HG02571 (cell line): Measurements from ENCODE around the gene NEDD4L.

ENCODE experiments used
- ATAC-seq: cut with Tn5 transposase; IDR thresholded peaks from one replicate; pipeline ENCODE4 v1.9.1; 2021; ENCODE audit warnings: mild to moderate bottlenecking, moderate library complexity; ENCODE audit not compliant: unreplicated experiment

Gene NEDD4L

DNA sequence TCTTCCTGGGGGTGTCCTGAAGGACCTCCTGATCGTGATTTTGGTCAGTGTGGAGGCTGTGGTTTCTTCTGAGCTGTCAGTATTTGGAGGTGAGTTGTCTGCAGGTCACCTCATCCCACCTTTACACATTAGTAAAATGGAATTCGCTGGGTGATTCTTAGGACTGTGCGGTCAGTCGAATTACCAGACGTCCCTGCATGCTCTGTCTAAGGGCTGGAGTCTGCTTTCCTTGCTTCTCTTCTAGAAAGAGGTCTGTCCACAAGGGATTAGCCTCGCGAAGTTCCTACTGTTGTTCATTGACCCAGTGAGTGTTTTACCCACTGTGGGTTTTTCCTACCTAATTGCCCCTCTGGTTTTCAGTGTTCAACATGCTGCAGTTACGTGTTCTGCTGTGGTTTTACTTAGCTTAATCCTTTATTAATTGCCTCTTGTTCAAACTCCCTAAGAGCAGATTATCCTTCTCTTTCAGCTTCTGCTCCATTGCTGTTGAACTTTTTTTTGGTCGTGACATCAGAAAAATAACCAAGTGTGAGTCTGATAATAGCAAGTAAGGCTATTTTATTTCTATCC is 183.4 kb downstream of the NEDD4L start:
- no peak for ATAC-seq

DNA sequence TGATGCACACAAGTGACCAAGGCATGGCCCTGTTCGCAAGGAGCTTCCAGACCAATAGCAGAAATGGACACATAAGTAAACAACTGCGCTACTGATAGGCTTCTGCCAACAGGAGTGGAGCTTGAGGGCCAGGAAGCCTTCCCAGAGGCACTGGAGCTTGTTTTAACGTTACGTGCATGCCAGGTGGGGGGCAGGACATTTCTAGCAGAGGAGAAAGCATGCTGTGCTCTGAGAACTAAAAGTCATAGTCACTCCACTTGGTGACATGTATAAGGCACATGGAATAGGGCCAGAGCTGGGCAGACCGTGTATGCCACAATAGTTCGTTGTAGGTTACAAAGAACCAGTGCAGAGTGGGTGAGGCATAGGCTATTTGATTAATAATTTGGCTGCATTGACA is 184.2 kb downstream of the NEDD4L start:
- no peak for ATAC-seq

DNA sequence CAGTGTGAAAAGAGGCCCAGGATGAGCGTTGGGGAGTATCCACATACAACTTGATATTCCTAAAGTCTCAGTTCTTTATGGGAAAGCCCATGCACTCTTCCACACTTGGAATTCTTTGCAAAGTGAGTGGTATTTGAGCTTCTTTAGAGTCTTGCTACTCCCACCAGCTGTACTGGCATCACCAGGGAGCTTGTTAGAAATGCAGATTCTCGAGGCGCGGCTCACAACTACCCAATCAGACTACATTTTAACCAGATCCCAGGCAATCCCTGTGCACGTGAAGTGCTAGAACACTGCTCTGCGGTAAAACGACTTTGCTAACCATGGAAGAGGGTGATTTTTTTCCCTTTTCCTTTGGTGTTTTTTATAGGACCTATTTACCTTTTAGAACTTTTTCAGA is 184.7 kb downstream of the NEDD4L start:
- ATAC-seq = no peak

DNA sequence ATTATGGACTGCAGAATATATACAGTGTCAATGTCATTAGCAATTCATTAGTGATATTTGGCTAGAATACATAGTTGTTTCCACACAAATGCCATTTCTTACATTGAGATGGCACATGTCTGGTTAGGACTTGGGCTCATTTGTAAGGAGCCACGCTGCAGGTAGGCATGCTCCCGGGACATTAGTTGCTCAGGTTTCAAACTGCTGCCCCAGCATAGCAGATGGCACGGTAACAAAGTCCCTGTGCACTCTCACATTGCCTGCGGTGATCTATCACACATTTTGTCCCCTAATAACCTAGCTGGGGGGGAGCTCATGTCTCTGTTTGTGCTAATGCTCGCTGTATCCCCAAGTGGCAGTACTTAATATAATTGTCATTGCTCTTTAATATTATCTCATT is 185.1 kb downstream of the NEDD4L start:
- ATAC-seq = no peak

DNA sequence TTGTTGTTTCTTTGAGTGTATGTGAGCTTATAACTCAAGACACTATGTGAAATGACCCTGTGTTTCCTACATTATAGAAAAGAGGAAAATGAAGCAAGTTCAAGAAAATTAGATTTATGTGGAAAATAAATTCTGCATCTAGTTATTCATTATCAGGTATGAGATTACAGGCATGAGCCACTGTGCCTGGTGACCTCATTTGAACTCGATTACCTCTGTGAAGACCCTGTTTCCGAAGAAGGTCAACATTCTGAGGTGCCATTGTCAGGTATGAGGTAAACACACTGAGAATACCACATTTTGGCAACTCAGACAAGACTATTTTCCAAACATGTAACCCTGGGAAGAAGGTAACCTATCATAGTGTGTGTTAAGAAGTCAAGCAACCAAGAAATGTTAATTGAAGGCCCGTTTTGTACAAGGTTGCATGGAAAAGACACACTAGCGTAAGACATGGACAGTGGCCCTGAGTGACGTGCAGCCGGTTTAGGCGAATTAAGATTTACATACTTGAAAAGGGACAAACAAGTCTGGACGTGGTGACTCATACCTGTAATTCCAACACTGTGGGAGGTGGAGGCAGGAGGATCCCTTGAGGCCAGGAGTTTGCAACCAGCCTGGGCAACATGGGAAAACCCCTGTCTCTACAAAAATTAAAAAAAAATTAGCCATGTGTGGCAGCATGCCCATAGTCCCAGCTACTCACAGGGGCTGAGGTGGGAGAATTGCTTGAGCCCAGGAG is 186.6 kb downstream of the NEDD4L start:
- no peak for ATAC-seq

DNA sequence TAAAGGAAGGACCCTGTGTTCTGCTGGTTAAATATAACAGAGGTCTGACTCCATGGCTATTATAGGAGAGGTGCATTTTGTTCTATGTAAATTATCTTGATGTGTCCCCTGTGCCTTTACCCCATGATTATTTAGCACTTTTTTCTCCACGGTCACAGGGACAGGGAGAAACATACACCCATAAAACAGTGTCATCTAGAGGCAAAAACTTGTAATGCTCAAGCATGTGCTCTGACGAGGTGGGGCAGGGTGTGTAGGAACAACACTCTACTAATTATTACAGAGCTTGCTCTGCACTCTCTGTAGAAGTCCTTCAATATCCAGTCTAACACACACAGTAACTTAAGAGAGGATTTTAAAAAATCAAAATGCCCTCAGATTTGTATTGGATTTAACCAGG is 187.9 kb downstream of the NEDD4L start:
- no peak for ATAC-seq

DNA sequence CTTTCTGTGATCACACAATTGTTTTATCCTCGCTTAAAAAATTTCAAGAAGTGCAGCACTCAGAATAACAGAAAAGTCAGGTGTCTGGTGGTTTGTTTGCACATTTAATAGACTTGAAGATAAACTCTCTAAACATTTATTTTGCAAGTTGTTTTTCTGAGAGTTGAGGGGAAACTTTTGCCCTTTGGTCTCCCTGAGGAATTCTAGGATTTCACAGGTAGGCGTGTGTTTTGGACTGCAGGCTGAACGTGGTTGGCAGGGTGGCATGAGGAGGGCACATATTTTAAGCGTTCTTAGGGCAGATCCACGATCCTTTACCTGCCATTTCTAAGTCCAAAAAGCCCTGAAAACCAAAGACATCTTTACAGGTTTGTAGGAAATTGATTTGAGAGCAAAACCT is 188.6 kb downstream of the NEDD4L start:
- ATAC-seq = no peak

DNA sequence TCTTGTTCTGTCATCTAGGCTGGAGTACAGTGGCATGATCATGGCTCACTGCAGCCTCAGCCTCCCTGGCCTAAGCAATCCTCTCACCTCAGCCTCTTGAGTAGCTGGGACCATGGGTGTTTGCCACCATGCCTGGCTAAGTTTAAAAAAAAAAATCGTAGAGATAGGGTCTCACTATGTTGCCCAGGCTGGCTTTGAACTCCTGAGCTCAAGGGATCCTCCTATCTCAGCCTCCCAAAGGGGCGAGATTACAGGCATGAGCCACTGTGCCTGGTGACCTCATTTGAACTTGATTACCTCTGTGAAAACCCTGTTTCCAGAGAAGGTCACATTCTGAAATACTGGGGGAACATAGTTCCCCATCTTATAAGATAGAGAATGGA is 190.3 kb downstream of the NEDD4L start:
- no peak for ATAC-seq

DNA sequence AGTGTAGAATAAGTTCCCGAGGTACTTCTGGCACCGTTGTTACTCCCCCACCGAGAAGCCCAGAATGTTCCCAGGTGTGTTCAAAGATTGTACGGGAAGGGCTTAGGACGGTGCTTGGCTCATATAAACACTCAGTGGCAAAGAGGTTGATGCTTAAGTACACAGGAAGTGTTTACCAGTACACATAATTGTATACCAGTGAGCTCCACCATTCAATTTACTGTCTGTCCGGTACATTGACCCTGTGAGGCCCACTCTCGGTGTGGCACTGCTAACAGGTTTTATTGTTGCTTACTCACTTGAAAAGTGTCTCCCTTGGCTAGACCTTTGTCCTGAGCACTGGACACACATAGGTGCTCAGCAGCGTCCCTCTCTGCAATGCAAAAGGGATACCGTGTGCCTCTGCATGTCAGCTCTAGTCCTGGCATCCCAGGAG is 191.0 kb downstream of the NEDD4L start:
- ATAC-seq = no peak

DNA sequence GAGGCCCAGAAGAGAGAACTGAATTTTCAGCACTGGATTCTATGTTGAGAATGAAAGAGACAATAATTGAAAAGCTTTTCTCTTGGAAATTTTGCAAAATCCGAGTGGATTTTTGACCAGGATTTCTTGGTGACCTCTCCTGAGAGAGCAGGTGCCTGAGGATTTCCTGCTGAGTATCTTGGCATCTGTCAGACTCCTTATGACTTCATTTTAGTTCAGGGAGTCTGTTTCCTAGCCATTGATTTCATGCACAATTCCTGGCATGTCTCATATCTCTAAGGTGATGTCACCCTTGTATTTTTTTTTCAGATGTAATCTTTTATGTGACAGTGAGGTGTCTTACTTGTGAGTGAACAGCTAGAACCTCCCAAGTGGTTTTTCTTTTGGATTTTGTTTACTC is 195.9 kb downstream of the NEDD4L start:
- ATAC-seq = no peak

DNA sequence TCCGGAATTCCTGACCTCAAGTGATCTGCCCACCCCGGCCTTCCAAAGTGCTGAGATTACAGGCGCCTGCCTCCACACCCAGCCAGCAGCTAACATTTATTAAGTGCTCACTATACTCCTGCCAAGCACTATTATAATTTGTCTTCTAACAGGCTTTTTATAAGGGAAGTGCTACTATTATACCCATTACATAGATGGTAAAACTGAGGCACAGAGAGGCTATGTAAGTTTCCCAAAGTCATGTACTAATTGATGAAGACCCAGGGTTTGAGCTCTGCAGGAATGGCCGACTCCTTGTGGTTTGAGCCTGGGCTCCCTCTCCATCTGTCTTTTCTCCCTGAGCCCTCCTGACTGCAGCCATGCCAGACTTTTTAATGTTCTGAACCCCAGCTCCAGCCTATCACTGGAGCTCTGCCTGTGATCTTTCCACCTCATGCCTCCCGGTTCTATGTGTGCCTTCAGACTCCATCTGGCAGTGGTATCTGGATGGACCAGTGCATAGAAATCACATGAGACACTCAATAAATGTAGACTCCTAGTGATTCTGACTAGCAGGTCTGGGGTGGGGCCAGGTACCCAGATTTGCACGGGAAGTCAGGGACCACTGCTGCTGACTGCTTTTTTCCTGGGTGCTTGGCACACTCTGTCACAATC is 197.1 kb downstream of the NEDD4L start:
- no peak for ATAC-seq

DNA sequence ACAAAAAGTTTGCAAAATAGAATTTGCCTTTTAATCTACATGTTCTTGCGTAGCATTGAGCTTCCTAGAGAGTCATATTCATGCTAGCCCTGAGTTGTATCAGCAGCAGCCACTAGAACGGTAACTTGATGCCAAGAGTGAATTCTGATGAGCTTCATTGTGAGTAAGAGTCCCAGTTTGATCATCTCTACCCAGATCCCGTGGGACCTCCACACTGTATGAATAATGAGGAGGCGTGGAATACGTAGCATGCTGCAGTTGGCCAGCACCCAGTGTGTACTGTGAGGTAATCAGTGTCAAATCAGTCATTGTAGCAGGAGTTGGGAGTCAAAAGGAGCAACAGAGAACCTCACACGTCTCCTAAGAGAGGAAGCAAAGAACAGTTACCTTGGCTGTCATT is 197.9 kb downstream of the NEDD4L start:
- ATAC-seq = no peak

DNA sequence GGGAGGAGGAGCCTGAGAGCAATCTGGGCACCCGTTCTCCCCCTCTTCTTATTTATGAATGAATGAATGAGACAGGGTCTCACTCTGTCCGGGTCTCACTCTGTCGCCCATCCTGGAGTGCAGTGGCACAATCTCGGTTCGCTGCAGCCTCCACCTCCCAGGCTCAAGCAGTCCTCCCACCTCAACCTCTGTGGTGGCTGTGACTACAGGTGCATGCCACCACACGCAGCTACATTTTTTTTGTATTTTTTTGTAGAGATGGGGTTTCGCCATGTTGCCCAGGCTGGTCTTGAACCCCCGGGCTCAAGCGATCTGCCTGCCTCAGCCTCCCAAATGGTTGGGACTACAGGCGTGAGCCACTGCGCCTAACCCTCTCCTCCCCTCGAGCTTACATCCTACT is 198.4 kb downstream of the NEDD4L start:
- ATAC-seq = no peak

DNA sequence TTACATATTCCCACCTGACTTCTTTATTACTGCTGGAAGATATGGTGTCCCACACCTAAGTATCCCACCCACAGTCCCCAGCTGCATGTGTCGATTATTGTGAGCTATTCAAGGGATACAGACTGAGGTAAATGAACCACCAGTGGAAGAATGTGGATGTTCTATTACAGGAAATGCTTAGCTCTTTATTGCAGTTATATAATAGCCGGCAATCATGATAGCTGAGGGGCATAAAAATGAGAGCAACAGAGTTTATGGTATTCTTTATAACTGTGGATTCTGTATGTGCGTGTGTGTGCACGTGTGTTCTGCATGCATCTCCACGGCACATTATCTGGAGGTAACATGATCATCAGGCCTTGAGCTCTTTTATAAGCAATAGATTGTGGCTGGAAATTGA is 198.9 kb downstream of the NEDD4L start:
- no peak for ATAC-seq

DNA sequence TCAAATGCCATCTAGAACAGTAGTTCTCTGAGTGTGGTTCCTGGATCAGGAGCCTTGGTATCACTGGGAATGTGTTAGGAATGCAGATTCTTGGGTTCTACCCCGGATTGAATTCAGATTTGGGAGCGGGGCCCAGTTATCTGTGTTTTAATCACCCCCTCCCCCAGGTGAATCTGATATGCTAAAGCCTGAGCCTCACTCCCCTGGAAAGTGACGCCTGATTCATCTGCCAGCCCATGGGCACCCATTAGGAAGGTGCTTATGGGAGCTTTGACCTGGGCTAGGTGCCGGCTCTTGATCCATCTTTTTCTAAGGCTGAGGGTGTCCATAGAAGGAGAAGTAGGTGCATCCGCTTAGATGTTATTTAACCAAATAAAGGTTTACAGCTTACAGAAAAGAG is 199.4 kb downstream of the NEDD4L start:
- no peak for ATAC-seq

DNA sequence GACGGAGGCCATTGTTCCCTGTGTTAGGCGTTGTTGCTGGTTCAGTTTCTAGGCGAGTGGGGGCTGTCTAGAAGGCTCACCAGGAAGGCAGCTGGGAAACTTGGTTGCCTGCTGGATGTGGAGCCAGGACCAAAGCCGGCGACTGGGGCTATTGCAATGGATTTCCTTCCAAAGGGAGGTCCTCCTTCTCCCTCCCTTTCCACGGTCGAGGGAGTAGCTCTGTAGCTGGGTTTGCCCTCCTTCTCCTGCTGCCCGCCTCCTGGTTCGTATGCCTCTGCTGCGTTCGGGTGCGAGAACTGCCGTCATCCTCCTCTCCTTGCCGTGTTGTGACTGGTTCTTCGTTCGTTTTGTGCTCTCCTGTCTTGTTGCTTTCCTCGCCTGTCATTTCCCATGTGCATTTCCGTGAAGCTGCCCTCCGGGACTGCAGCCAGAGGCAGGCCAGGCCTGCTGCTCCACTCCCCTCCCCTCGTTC is 203.4 kb downstream of the NEDD4L start:
- ATAC-seq = no peak

DNA sequence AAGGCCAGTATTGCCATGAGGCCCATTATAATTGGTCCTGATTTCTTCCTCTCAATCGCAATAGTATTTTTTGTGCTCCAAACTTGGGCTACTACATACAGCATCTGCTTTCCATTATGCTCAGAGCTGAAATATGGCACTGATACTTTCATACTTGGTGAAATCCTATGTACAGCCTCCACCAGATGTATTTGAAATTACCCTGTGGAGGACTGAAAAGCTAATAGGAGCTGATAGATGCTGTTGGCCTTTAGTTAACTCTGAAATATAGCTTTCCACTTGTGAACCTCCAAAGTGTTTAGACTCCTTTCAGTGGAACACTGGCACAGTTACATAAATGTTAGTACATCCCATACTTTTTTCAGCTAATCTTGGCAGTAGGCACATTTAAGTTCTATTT is 205.7 kb downstream of the NEDD4L start:
- ATAC-seq = no peak

DNA sequence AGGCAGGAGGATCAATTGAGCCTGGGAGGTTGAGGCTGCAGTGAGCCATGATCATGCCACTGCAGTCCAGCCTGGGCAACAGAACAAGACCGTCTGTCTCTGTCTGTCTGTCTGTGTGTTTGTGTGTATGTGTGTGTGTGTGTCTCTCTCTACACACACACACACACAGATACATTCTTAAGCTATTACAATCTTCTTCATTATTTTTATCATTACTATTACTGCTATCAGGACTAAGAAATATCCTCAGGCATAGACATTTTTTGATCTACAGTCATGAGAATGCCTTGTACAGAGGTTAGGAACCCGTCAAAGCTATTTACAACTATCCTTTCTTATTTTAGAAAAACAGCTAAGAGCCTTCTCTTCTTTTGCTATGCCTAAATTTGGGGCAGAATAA is 207.4 kb downstream of the NEDD4L start:
- ATAC-seq = no peak

DNA sequence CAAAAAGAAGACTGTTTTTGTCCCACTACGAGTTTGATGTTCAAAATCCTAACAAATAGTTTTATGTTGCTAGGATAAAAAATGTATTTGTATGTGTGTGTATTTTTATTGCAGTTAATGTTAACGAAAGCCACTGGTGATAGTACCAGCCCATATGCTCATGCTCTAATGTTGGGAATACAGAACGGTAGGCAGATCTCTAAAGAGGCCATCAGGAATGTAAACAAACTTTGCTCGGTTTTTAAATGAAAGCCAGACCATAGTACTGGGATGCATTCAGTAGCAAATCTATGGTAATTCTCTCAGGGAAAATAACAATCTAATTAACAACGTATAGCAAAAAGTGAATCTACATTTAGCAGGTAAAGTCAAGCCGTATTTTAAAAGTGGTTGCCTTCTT is 208.1 kb downstream of the NEDD4L start:
- no peak for ATAC-seq

DNA sequence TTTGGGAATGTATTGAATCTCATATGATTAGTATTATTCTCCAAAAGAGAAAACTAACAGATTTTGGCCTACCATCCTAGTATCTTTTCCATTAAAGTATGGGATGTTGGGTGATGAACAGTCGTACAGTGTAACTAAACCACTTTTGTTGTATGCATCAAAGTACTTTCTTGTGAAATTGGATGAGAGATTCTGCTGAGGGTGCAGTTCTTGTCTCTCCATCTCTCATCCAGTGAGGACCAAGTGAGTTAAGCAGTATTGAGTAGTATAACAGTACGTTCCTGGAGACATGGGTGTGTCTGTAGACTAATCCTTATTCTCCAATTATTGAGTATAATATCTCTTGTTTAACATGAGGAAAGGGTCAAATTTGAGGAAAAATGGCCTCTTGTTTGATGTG is 209.3 kb downstream of the NEDD4L start:
- ATAC-seq = no peak

DNA sequence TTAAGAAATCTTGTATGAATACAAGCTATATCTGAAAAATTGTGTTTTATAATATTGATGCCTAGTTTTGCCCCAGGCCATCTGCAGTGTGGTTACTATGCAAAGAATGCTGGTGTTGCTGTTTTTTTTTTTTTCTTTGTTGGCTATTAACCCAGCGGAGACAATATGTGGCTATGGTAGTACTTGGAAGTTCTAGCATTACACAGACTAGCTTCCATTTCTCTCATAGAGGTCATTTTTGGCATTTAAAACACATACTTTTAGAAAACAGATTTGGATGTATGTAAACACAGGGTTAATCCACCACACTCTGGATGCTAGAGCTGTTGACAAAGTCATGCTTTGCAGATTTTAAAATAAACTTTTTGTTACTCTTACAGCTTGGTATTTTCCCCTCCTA is 209.8 kb downstream of the NEDD4L start:
- no peak for ATAC-seq

DNA sequence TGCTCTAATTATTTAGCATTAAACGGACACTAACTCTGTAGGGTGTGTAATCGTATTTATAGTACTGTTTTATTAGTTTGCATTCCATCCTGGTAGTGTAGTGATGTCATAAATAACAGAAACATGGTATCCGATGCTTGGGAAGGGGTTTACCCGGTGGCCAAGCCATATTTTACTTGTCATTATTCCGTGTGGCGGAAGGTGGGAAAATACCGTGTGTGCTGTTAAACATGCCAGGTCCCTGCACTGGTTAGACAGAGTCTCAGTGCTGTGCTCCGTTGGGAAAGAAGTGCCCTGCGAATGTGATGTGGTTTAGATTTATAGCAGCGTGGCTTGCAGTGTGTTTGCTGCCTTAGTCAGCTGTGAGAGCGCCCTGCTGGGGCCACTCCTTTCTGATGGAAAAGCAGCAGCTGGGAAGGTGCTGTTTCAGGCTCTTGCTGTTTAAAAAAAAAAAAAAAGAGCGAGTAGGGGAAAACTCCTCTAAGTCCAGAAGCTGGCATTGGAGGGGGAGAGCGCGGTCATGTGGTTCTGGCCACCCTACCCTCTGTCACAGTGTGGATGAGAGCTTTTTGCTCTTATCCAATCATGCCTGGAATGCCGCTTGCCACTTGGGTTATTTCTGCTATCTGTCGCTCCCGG is 211.0 kb downstream of the NEDD4L start:
- no peak for ATAC-seq
